Measurements from ENCODE around the gene TCAF1.
"Not testable (repeated sequence)": the region's sequence is repeated elsewhere in the genome, so short reads cannot be mapped to it uniquely, and the experiment has no call there.

GRCh38 chr7:143871534-143871933 is 30.4 kb downstream of the TCAF1 start:
- not testable (repeated sequence) for TF ChIP-seq CTCF (IDR thresholded peaks at IDR 0.05; ENCODE audit: borderline replicate concordance, extremely low read depth, low read length, poor library complexity, severe bottlenecking); EZH2 (IDR thresholded peaks at IDR 0.05; ENCODE audit: borderline replicate concordance, low read depth, low read length, severe bottlenecking)
